Transverse colon (tissue), 3 donors: Measurements from ENCODE around the gene TRDN.

Experiments
- CTCF ChIP-seq, 5 experiments: fragments of 200-600 bp in 3 of 5; fragments of 450-650 bp in 2 of 5; sonication (generic) in 3 of 5; IDR thresholded peaks; 1 replicate in 2 of 5; 2 replicates in 3 of 5; pipeline ENCODE4 v1.5.1; 2016 to 2017; ENCODE audit warnings: antibody characterized with exemption in 5 of 5, inconsistent platforms in 3 of 5, mild to moderate bottlenecking in 2 of 5, moderate library complexity in 1 of 5
- POLR2A ChIP-seq: fragments of 450-650 bp; IDR thresholded peaks from one replicate; pipeline ENCODE4 v1.6.1; 2016; ENCODE audit warnings: antibody characterized with exemption, mild to moderate bottlenecking, moderate library complexity

- no peak for TF ChIP-seq POLR2A
- TF ChIP-seq CTCF (IDR thresholded peaks at IDR 0.05) = no peak
Observed at GRCh38 chr6:123215211-123215610, 421.5 kb downstream of the TRDN start.
